HepG2 (cell line): ENCODE data around the gene UBE2Q2. TPM values are rescaled to one million over a fixed set of nuclear protein-coding genes. Genes with fewer than 3 reads are reported as not detected.

Source experiments
- HDAC1 ChIP-seq: sonication (generic); formaldehyde crosslinking; IDR thresholded peaks from 2 replicates; pipeline ENCODE4 v1.5.1; 2020; ENCODE audit warnings: mild to moderate bottlenecking, missing genetic modification reagents
- HNRNPLL ChIP-seq: fragments of 200-400 bp; formaldehyde crosslinking; IDR thresholded peaks from 2 replicates; pipeline ENCODE4 v1.6.1; 2017; ENCODE audit warnings: mild to moderate bottlenecking, low read depth, low read length; ENCODE audit not compliant: poor library complexity, severe bottlenecking
- PHF21A ChIP-seq: sonication (generic); formaldehyde crosslinking; IDR thresholded peaks from 2 replicates; pipeline ENCODE4 v1.5.0; 2020; ENCODE audit warnings: mild to moderate bottlenecking, missing genetic modification reagents
- RNF2 ChIP-seq: fragments of 450-650 bp; conservative IDR thresholded peaks from 2 replicates; pipeline ENCODE4 v1.6.1; 2016; ENCODE audit warnings: low read depth
- SATB2 ChIP-seq: sonication (generic); formaldehyde crosslinking; IDR thresholded peaks from 2 replicates; pipeline ENCODE4 v1.5.0; 2020; ENCODE audit warnings: missing genetic modification reagents
- THRA ChIP-seq: sonication (generic); formaldehyde crosslinking; IDR thresholded peaks from 2 replicates; pipeline ENCODE4 v1.4.0; 2020; ENCODE audit warnings: missing genetic modification reagents, borderline replicate concordance
- ZNF18 ChIP-seq: sonication (generic); formaldehyde crosslinking; IDR thresholded peaks from 2 replicates; pipeline ENCODE4 v1.8.0; 2022; ENCODE audit warnings: mild to moderate bottlenecking, missing genetic modification reagents; ENCODE audit not compliant: insufficient replicate concordance
- ZNF574 ChIP-seq: sonication (generic); formaldehyde crosslinking; IDR thresholded peaks from 2 replicates; pipeline ENCODE4 v1.4.0; 2020; ENCODE audit warnings: missing genetic modification reagents
- ZNF691 ChIP-seq: sonication (generic); formaldehyde crosslinking; IDR thresholded peaks from 2 replicates; pipeline ENCODE4 v1.4.0; 2020; ENCODE audit warnings: missing genetic modification reagents, low read depth, mild to moderate bottlenecking, borderline replicate concordance
- ZXDC ChIP-seq: sonication (generic); formaldehyde crosslinking; IDR thresholded peaks from 2 replicates; pipeline ENCODE4 v1.5.0; 2020; ENCODE audit warnings: mild to moderate bottlenecking, missing genetic modification reagents
- polyA plus RNA-seq, 8 experiments: library from polyadenylated mRNA; depleted of rRNA in 3 of 8; stranded (reverse) in 7 of 8; unstranded in 1 of 8; fragments of >200 nt; fragmentation: Illumina TruSeq in 4 of 8; extraction: Trizol in 4 of 8; gene quantifications; 2 replicates each; pipeline versions ENCODE4 v1.2.1 to v1.2.3, GENCODE V29; 2011 to 2016; ENCODE audit warnings: low read depth in 4 of 8, missing spikeins in 1 of 8, mixed read lengths in 1 of 8; ENCODE audit not compliant: insufficient read depth in 1 of 8
- total RNA-seq, 5 experiments: library from RNA; depleted of rRNA; stranded (reverse); fragments of >200 nt; fragmentation: Illumina TruSeq; extraction: Trizol; gene quantifications; 2 replicates each; pipeline ENCODE4 v1.2.3, GENCODE V29; 2016; ENCODE audit warnings: low read depth in 1 of 5

Gene UBE2Q2
- total and polyA plus RNA-seq, 2 of the 13 experiments (the other 11 are each of a cell fraction or from before 2014, with no cell fraction given): 10.6 to 20.4 TPM

GRCh38 chr15:75842722-75843677 lies at the start of gene UBE2Q2 (continued):
- TF ChIP-seq ZNF691: no peak
- peak; percentile 17; the same call in 1 of the 2 replicates for TF ChIP-seq PHF21A (CRISPR knock-in tag)
- peak; percentile 63 for TF ChIP-seq HNRNPLL
- TF ChIP-seq ZNF18: no peak
- no peak for TF ChIP-seq ZNF574
- TF ChIP-seq RNF2: peak; percentile 61
- no peak for TF ChIP-seq SATB2 (CRISPR knock-in tag)
- TF ChIP-seq HDAC1: no peak; the same call in 1 of the 2 replicates
- no peak for TF ChIP-seq THRA (CRISPR knock-in tag)
- TF ChIP-seq ZXDC (CRISPR knock-in tag): no peak
